Measurements from ENCODE around the gene RCL1. TPM values are rescaled to one million over a fixed set of nuclear protein-coding genes. Genes with fewer than 3 reads are reported as not detected.
"Not testable (repeated sequence)": the region's sequence is repeated elsewhere in the genome, so short reads cannot be mapped to it uniquely, and the experiment has no call there.

RCL1 gene
- total RNA-seq, 1 donor from 2014 or later, result 29.7 TPM

- peak; percentile 67 for DNase-seq
Observed at GRCh38 chr9:4887556-4887955, 94.8 kb downstream of the RCL1 start.

DNA sequence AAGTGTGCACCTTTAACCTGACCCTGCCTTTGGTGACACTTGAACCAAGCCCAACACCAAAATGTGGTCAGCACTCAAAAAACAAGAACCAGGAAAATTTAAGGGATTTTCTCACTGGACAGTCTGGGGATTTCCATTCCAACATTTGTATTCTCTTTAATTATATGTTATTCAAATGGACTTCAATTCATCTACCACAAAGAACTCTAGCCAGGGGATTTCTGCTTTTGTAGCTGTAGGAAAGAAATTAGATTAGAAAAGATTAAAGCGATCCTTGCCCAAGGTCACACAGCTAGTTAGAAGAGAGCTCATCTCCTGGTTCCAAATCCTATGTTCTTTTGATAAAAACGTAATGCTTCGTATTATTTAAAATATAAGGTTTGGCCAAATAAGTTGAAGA, 97.5 kb downstream of the RCL1 start:
- no peak for DNase-seq

- DNase-seq, result no peak
Observed at GRCh38 chr9:4890929-4891328, 98.2 kb downstream of the RCL1 start.

GRCh38 chr9:4891674-4892073, 98.9 kb downstream of the RCL1 start:
- DNase-seq, result no peak

DNA sequence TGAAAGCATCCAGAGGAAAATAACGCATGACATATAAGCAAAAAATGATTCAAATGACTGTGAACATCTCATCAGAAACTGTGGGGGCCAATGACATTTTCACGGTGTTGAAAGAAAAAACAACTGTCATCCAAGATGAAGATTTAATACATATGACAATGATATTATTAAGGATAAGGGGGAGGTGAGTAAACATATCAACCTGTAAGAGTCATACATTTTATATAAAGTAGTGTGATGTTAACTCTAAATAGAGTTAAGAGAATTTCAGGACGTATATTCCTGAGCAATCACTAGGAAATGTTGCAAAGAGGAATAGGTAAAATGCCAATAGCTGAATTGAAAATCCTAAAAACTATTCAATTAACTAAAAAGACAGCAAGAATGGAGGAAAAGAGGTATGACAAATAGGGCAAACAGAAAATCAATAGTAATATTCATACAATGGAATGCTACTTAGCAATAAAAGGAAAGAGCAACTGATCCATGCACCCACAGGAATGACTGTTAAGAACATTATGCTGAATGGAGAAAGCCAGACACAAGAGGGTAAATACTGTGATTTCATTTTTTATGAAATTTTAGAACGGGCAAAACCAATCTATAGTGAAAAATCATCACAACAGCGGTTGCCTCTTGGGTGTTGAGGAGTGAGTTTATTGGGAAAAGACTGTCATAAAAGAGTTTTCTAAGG, 99.9 kb downstream of the RCL1 start:
- DNase-seq, result no peak

DNA sequence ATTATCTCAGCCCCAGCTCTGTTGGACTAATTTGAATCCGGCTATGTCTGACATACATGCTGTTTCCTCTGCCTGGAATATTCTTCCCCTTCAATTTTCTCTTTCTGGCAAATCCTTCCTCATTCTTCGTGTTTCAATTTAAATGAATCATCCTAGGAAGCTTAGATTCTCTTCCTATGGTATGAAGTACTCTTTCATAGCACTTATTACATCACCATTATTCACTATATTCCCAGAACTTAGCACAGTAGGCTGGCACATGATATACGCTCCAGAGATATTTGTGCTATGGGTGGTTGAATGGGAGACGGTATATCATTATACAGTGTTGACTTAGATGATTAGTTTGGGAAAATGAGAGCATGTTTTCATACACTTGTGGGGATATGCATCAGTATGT, 101.3 kb downstream of the RCL1 start:
- no peak for DNase-seq

DNA sequence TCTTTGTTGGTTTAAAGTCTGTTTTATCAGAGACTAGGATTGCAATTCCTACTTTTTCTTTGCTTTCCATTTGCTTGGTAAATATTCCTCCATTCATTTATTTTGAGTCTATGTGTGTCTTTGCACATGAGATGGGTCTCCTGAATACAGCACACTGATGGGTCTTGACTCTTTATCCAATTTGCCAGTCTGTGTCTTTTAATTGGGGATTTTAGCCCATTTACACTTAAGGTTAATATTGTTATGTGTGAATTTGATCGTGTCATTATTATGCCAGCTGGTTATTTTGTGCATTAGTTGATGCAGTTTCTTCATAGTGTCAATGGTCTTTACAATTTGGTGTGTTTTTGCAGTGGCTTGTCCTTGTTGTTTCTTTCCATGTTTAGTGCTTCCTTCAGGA, 107.1 kb downstream of the RCL1 start:
- not testable (repeated sequence) for DNase-seq

DNA sequence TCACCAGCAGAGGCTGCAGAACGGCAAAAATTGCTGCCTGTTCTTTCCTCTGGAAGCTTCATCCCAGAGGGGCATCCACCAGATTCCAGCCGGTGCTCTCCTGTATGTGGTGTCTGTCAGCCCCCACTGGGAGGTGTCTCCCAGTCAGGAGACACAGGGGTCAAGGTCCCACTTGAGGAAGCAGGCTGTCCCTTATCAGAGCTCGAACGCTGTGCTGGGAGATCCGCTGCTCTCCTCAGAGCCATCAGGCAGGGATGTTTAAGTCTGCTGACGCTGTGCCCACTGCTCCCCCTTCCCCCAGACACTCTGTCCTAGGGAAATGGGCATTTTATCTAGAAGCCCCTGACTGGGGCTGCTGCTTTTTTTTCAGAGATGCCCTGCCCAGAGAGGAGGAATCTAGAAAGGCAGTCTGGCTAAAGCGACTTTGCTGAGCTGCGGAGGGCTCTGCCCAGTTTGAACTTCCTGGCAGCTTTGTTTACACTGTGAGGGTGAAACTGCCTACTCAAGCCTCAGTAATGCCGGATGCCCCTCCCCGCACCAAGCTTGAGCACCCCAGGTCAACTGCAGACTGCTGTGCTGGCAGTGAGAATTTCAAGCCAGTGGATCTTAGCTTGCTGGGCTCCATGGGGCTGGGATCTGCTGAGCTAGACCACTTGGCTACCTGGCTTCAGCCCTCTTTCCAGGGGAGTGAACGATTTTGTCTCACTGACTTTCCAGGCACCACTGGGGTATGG, 108.8 kb downstream of the RCL1 start:
- not testable (repeated sequence) for DNase-seq

DNA sequence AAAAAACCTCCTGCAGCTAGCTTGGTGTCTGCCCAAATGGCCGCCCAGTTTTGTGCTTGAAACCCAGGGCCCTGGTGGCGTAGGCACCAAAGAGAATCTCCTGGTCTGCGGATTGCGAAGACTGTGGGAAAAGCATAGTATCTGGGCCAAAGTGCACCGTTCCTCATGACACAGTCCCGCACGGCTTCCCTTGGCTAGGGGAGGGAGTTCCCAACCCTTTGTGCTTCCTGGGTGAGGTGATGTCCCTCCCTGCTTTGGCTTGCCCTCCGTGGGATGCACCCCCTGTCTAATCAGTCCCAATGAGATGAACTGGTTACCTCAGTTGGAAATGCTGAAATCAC, 109.4 kb downstream of the RCL1 start:
- no peak for DNase-seq

- DNase-seq, result no peak
Observed at GRCh38 chr9:4904322-4905134, 111.8 kb downstream of the RCL1 start.

DNA sequence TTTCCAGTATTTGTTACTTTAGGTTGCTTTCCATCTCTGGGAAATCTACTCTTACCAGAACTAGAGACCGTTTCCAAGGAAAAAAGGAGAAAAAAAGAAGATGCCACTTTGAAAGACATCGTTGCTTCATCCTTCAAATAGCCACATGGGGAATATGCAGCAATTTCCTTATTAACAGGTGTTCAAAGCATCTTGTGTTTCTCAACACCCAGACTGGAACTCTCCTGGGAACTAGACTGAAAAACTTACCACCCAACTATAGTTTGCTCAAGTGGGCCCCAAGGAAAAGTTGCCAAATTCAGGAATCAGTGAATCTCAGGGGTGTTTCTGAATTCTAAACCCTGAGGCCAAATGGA, 112.4 kb downstream of the RCL1 start:
- no peak for DNase-seq

Small RNA genes lying within 50 kb of the gene (small RNA-seq; reads per million reads assigned to genes)
- gene AL158147.1 (ENCODE audit: low replicate concordance) (not detected), gene MIR101-2 (ENCODE audit: low replicate concordance) (not detected)

Other genes starting within 250 kb of the RCL1 start
- gene PLPP6, start 130.7 kb upstream of the RCL1 start, total RNA-seq, result 5.5 TPM
- gene SPATA6L, start 126.5 kb upstream of the RCL1 start, total RNA-seq, result 4.2 TPM
- gene CDC37L1, start 113.4 kb upstream of the RCL1 start, total RNA-seq, result 61.9 TPM
- 75.4 TPM for gene AK3, start 51.7 kb upstream of the RCL1 start, total RNA-seq
- 25.2 TPM for gene JAK2, start 192.3 kb downstream of the RCL1 start, total RNA-seq

Data from tongue (tissue), 3 donors.